Stimulated activated CD8-positive, alpha-beta memory T cell treated with anti-CD3 and anti-CD28 coated beads, Interleukin-15, amount 100 ng/mL, for 48 hours (primary cell): ENCODE data around the gene AMZ1.

Experiments
- DNase-seq, 2 donors: peaks; one replicate each; pipeline ENCODE4 v3.0.0-alpha.2; 2020; ENCODE audit warnings: low read depth in 2 of 2

AMZ1 gene, protein sequence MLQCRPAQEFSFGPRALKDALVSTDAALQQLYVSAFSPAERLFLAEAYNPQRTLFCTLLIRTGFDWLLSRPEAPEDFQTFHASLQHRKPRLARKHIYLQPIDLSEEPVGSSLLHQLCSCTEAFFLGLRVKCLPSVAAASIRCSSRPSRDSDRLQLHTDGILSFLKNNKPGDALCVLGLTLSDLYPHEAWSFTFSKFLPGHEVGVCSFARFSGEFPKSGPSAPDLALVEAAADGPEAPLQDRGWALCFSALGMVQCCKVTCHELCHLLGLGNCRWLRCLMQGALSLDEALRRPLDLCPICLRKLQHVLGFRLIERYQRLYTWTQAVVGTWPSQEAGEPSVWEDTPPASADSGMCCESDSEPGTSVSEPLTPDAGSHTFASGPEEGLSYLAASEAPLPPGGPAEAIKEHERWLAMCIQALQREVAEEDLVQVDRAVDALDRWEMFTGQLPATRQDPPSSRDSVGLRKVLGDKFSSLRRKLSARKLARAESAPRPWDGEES

GRCh38 chr7:2687881-2688318 lies at the start of gene AMZ1:
TSS of gene AMZ1 (plus strand) at chr7:2688202. CDS start at chr7:2700452, 12,250 bp downstream.
- DNase-seq: no peak

- DNase-seq: no peak
These were observed 49.6 kb upstream of the AMZ1 start for GRCh38 chr7:2638224-2638991.

GRCh38 chr7:2639181-2639681 lies 48.8 kb upstream of the AMZ1 start:
- no peak for DNase-seq

GRCh38 chr7:2639695-2640481 lies 48.1 kb upstream of the AMZ1 start:
- no peak for DNase-seq

- DNase-seq: no peak
These were observed 47.5 kb upstream of the AMZ1 start for GRCh38 chr7:2640482-2640830.

DNA sequence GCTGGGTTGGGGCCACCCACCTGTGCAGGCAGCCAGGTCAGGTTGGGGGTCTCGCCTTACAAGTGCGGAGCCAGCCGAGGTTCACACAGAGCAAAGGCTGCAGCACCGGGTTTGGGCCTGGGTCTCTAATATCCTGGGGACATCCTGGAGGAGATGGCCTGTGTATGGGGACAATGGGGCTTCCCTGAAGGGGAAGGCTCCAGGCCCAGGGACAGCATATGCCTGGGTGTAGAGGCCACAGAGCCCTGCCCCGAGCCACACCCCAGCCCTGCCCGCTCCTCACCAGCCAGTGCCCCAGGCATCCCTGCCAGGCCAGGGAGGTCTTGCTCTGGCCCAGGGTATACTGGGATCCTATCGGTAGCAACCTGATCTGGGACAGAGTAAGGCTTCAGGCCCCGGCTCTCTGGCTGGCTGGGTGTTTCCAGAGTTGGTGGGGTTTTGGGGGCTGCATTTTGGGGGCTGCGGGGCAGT lies 47.1 kb upstream of the AMZ1 start:
- DNase-seq: no peak

DNA sequence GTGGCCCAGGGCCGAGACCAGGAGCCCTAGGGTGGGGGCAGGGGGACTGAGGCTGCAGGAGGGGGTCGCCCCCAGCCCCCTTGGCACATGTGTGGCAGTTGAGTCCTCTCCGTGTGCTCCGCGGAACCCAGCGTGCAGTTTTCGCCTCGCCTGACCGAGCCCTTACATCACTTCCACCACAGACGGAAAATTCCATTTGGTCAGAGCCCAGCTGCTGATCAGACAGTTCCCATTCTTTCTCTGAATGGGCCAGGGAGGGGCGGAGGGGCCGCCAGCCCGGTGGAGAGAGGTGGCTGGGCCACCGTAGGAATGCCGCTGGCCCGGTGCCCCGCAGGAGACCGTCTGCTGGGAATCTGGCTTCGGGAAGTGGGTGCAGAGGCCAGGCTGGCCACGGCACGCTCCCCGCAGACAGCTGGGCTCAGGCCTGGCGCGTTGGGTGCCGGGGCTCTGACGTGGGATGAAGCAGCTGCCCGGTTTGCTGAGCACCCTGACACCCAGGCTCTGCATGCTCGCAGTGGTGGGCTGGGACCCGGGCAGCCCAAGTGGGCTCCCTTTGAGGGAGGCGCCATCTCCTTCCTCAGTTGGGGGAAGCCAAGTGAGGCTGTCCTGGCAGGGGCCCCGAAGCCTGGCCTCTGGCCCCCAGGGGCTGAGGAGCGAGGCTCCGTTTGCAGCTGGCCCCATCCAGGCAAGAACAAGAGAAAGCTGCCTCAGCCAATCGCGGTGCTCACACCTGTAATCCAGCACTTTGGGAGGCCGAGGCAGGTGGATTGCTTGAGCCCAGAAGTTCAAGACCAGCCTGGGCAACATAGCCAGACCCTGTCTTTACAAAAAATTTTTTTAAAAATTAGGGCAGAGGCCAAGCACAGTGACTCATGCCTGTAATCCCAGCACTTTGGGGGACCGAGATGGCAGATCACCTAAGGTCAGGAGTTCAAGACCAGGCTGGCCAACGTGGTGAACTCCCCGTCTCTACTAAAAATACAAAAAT lies 46.3 kb upstream of the AMZ1 start:
- DNase-seq: no peak

GRCh38 chr7:2643386-2644219 lies 44.4 kb upstream of the AMZ1 start:
- DNase-seq: no peak

GRCh38 chr7:2644220-2644561 lies 43.8 kb upstream of the AMZ1 start:
- DNase-seq: no peak

GRCh38 chr7:2644562-2645273 lies 43.3 kb upstream of the AMZ1 start:
- no peak for DNase-seq

DNA sequence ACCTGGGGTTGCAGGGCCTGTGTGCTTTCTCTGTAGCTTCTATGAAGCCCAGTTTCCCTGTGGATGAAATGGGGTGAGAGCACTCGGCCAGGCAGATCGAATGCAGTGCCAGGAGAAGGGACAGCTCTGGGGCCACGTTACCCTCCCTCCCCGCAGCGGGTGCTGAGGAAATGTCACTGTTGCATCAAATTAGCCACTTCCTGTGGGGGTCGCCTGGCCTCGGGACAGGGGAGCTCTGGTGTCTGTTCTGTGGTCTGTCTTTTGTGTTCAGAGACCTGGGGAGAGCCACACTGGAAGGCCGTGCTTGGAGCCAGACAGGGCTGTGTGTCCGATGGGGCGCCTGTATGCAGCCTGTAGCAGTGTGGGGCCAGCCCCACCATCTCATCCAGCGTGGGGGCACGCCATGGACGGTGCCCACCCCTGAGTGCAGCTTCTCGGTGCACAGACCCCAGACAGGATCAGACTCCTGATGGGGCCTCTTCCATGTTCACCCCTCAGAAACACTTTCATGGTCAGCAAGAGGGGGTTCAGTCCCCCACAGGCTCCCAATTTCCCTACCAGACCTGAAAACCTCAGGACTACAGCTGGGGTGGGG lies 42.6 kb upstream of the AMZ1 start:
- DNase-seq: peak in 1 of 2 donors; percentile 50

GRCh38 chr7:2646336-2646679 lies 41.7 kb upstream of the AMZ1 start:
- no peak for DNase-seq

- DNase-seq: no peak
These were observed 41.1 kb upstream of the AMZ1 start for GRCh38 chr7:2646680-2647571.

GRCh38 chr7:2647594-2648172 lies 40.3 kb upstream of the AMZ1 start:
- no peak for DNase-seq

GRCh38 chr7:2649139-2649838 lies 38.7 kb upstream of the AMZ1 start:
- DNase-seq: no peak

DNA sequence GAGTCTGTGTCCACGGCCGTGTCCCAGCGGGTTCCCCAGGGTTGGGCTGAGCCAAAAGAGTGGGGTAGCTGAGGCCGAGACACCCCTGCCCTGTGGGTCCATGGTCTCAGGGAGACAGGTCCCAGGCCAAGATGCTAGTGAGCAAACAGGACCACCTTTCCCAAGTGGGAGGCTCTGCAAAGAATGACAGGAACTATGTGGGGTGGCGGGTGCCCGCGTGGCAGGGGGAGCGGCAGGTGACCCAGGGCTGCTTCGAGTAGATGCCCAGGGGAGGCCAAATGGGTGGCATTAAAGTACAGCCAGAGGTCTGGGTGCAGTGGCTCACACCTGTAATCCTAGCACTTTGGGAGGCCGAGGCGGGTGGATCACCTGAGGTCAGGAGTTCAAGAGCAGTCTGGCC lies 38.0 kb upstream of the AMZ1 start:
- no peak for DNase-seq

- no peak for DNase-seq
These were observed 37.6 kb upstream of the AMZ1 start for GRCh38 chr7:2650451-2650850.
